ENCODE results near the gene NOL3.

- TF ChIP-seq CTCF (IDR thresholded peaks at IDR 0.05 in 4 of 5, conservative IDR thresholded peaks at IDR 0.05 in 1 of 5) (no peak), POLR2A (IDR thresholded peaks at IDR 0.05) (no peak)
Observed at GRCh38 chr16:67215706-67216105, 45.4 kb downstream of the NOL3 start.
